CD14-positive monocyte (primary cell): Measurements from ENCODE around the gene NFKB1. TPM values are rescaled to one million over a fixed set of nuclear protein-coding genes. Genes with fewer than 3 reads are reported as not detected.

Source experiments
- DNase-seq, 3 donors: peaks; one replicate each; pipeline ENCODE4 v3.0.0-alpha.2; 2011 to 2022
- H2AFZ ChIP-seq: 2 replicates; pipeline ENCODE4 v1.6.0; 2012; ENCODE audit warnings: mild to moderate bottlenecking, low read depth, low read length, inconsistent platforms; ENCODE audit not compliant: insufficient read depth, poor library complexity, severe bottlenecking
- H3K27ac ChIP-seq, 2 donors: 1 replicate in 1 of 2; 2 replicates in 1 of 2; pipeline ENCODE4 v1.5.1; 2012 to 2013; ENCODE audit warnings: low read length in 2 of 2, control low read depth in 1 of 2, inconsistent platforms in 1 of 2, low read depth in 1 of 2, mild to moderate bottlenecking in 1 of 2
- H3K27me3 ChIP-seq, 2 donors: one replicate each; pipeline versions ENCODE4 v1.6.0 to v1.6.1; 2011 to 2013; ENCODE audit warnings: low read length in 2 of 2; ENCODE audit not compliant: control insufficient read depth in 2 of 2, insufficient read depth in 2 of 2
- H3K36me3 ChIP-seq, 2 donors: replicated peaks in 1 of 2; 1 replicate in 1 of 2; 2 replicates in 1 of 2; pipeline versions ENCODE4 v1.5.1 to v1.6.1; 2012 to 2013; ENCODE audit warnings: low read length in 2 of 2, control low read depth in 1 of 2, inconsistent platforms in 1 of 2, mild to moderate bottlenecking in 1 of 2; ENCODE audit not compliant: insufficient read depth in 2 of 2, control insufficient read depth in 1 of 2
- H3K4me1 ChIP-seq, 2 donors: 1 replicate in 1 of 2; 2 replicates in 1 of 2; pipeline versions ENCODE4 v1.5.1 to v1.6.1; 2012 to 2013; ENCODE audit warnings: low read length in 2 of 2, control low read depth in 1 of 2, inconsistent platforms in 1 of 2, mild to moderate bottlenecking in 1 of 2, moderate library complexity in 1 of 2; ENCODE audit not compliant: insufficient read depth in 2 of 2, control insufficient read depth in 1 of 2
- H3K4me2 ChIP-seq: replicated peaks from 2 replicates; pipeline ENCODE3; 2012; ENCODE audit warnings: low read length, moderate library complexity, mild to moderate bottlenecking; ENCODE audit not compliant: poor library complexity, severe bottlenecking; ENCODE audit errors: extremely low read depth
- H3K4me3 ChIP-seq, 3 experiments: fragments of 200-600 bp in 1 of 3; sonication (generic) in 1 of 3; replicated peaks in 1 of 3; 1 replicate in 2 of 3; 2 replicates in 1 of 3; pipeline ENCODE4 v1.5.1; 2011 to 2013; ENCODE audit warnings: low read length in 3 of 3, mild to moderate bottlenecking in 3 of 3, control low read depth in 2 of 3, low read depth in 2 of 3, inconsistent platforms in 1 of 3, moderate library complexity in 1 of 3
- H3K79me2 ChIP-seq: 2 replicates; pipeline ENCODE4 v1.6.0; 2012; ENCODE audit warnings: mild to moderate bottlenecking, control low read depth, inconsistent platforms, low read length, moderate library complexity; ENCODE audit not compliant: insufficient read depth
- H3K9ac ChIP-seq: 2 replicates; pipeline ENCODE4 v1.6.0; 2017; ENCODE audit warnings: low read length, mild to moderate bottlenecking; ENCODE audit not compliant: insufficient read depth, poor library complexity, severe bottlenecking
- H3K9me3 ChIP-seq, 2 donors: replicated peaks in 1 of 2; 1 replicate in 1 of 2; 2 replicates in 1 of 2; pipeline versions ENCODE4 v1.5.1 to v1.6.1; 2012 to 2013; ENCODE audit warnings: low read length in 2 of 2, control low read depth in 1 of 2; ENCODE audit not compliant: control insufficient read depth in 1 of 2, insufficient read depth in 1 of 2
- H4K20me1 ChIP-seq: 2 replicates; pipeline ENCODE4 v1.6.0; 2012; ENCODE audit warnings: mild to moderate bottlenecking, low read length, control low read depth, moderate library complexity; ENCODE audit not compliant: insufficient read depth
- H3K27ac Mint-ChIP-seq, 7 donors: one replicate each; pipeline ENCODE4 v1.8.0; 2020; ENCODE audit warnings: mild to moderate bottlenecking in 7 of 7, mixed read lengths in 7 of 7, moderate library complexity in 6 of 7, inconsistent platforms in 2 of 7
- H3K27me3 Mint-ChIP-seq, 3 donors: one replicate each; pipeline ENCODE4 v1.8.0; 2021 to 2022; ENCODE audit warnings: low read depth in 3 of 3, mild to moderate bottlenecking in 3 of 3, mixed read lengths in 3 of 3, moderate library complexity in 3 of 3, inconsistent platforms in 1 of 3
- H3K36me3 Mint-ChIP-seq, 2 donors: one replicate each; pipeline ENCODE4 v1.8.0; 2020; ENCODE audit warnings: mixed read lengths in 2 of 2, inconsistent platforms in 1 of 2, mild to moderate bottlenecking in 1 of 2
- H3K4me1 Mint-ChIP-seq: one replicate; pipeline ENCODE4 v1.8.0; 2020; ENCODE audit warnings: mild to moderate bottlenecking, mixed read lengths
- H3K4me3 Mint-ChIP-seq, 2 donors: one replicate each; pipeline ENCODE4 v1.8.0; 2020; ENCODE audit warnings: mild to moderate bottlenecking in 2 of 2, mixed read lengths in 2 of 2, moderate library complexity in 1 of 2
- H3K9me3 Mint-ChIP-seq, 7 donors: one replicate each; pipeline ENCODE4 v1.8.0; 2020 to 2022; ENCODE audit warnings: mixed read lengths in 7 of 7, mild to moderate bottlenecking in 6 of 7, moderate library complexity in 6 of 7, inconsistent platforms in 2 of 7
- CTCF ChIP-seq: fragments of 200-600 bp; IDR thresholded peaks from one replicate; pipeline ENCODE4 v1.8.0; 2022; ENCODE audit warnings: antibody characterized with exemption, mild to moderate bottlenecking
- WGBS: methylation state at CpG from one replicate; pipeline ENCODE4 v1.1.5; 2013; ENCODE audit warnings: missing lambda C conversion rate; ENCODE audit not compliant: insufficient coverage; 5-methylcytosine and 5-hydroxymethylcytosine counted together
- intact Hi-C, 2 donors: fragments of 100-400 bp; cut with micrococcal nuclease; formaldehyde crosslinking; loops; one replicate each; pipeline versions ENCODE4 v1.15.0 to v1.15.1; 2023
- polyA plus RNA-seq, 3 donors: library from polyadenylated mRNA; depleted of rRNA in 1 of 3; unstranded in 2 of 3; stranded (reverse) in 1 of 3; fragments of 300-500 nt in 2 of 3; fragments of >200 nt in 1 of 3; fragmentation: Illumina TruSeq in 2 of 3; gene quantifications; 1 replicate in 2 of 3; 2 replicates in 1 of 3; pipeline ENCODE4 v1.2.3, GENCODE V29; 2012 to 2021

The NFKB1 gene
- polyA plus RNA-seq, 3 donors: 9.0 to 34.4 (median 17.8) TPM

GRCh38 chr4:102560115-102560514 is 59.0 kb downstream of the NFKB1 start:
- no peaks in the 10 kb centered on the region for H3K9me3 ChIP-seq
- H3K4me1 ChIP-seq: no peaks in the 10 kb centered on the region
- intact Hi-C loops: no loop called here
- H3K4me3 Mint-ChIP-seq: no peak overlapping the region
- no peak for DNase-seq
- H3K79me2 ChIP-seq: no peaks in the 10 kb centered on the region
- no peak for TF ChIP-seq CTCF
- peak overlapping the region in 2 of 7 donors; percentile 11 to 27 for H3K27ac Mint-ChIP-seq
- H3K27ac ChIP-seq: no peak overlapping the region
- WGBS: 0% methylated on average over 1 of the region's 5 CpGs
- peaks cover 3 to 71% of the 10 kb centered on the region in 2 donors for H3K36me3 ChIP-seq
- H3K9ac ChIP-seq: no peak overlapping the region
- no peak overlapping the region for H3K4me3 ChIP-seq
- H3K27me3 Mint-ChIP-seq: no peaks in the 10 kb centered on the region
- peaks cover 18% of the 10 kb centered on the region for H3K4me1 Mint-ChIP-seq
- no peaks in the 10 kb centered on the region for H3K27me3 ChIP-seq
- H3K4me2 ChIP-seq: no peak overlapping the region
- peaks cover 35 to 46% of the 10 kb centered on the region in 2 donors for H3K36me3 Mint-ChIP-seq
- no peak overlapping the region for H2AFZ ChIP-seq
- H3K9me3 Mint-ChIP-seq: no peaks in the 10 kb centered on the region
- H4K20me1 ChIP-seq: peaks cover 100% of the 10 kb centered on the region

GRCh38 chr4:102560571-102561341 is 59.6 kb downstream of the NFKB1 start:
- intact Hi-C loops: no loop called here
- no peaks in the 10 kb centered on the region for H3K27me3 Mint-ChIP-seq
- Histone ChIP-seq H2AFZ (no peak overlapping the region), H3K4me2 (no peak overlapping the region), H3K79me2 (no peaks in the 10 kb centered on the region), H3K4me3 (no peak overlapping the region), H3K9ac (no peak overlapping the region), H3K27ac (no peak overlapping the region), H3K9me3 (no peaks in the 10 kb centered on the region), H3K4me1 (no peaks in the 10 kb centered on the region), H3K36me3 (peaks cover 3 to 65% of the 10 kb centered on the region in 2 donors), H3K27me3 (no peaks in the 10 kb centered on the region), H4K20me1 (peaks cover 100% of the 10 kb centered on the region)
- no peaks in the 10 kb centered on the region for H3K9me3 Mint-ChIP-seq
- no peak overlapping the region for H3K4me3 Mint-ChIP-seq
- no peak for DNase-seq
- peak overlapping the region in 2 of 7 donors; percentile 1 to 35 for H3K27ac Mint-ChIP-seq
- H3K4me1 Mint-ChIP-seq: peaks cover 18% of the 10 kb centered on the region
- peaks cover 35 to 48% of the 10 kb centered on the region in 2 donors for H3K36me3 Mint-ChIP-seq
- WGBS: no CpG with 5 or more reads among the region's 4 CpGs
- TF ChIP-seq CTCF: no peak
